GM12892 (cell line): ENCODE measurements around the gene NT5DC4.

Source experiments
- POLR2A ChIP-seq: IDR thresholded peaks from 2 replicates; pipeline ENCODE4 v1.6.1; 2011; ENCODE audit warnings: low read depth, low read length, control low read depth
- POLR2AphosphoS5 ChIP-seq: IDR thresholded peaks from 2 replicates; pipeline ENCODE4 v1.6.1; 2011; ENCODE audit warnings: low read depth, low read length, control low read depth
- TAF1 ChIP-seq: IDR thresholded peaks from 2 replicates; pipeline ENCODE4 v1.6.1; 2011; ENCODE audit warnings: low read depth, mild to moderate bottlenecking, control low read depth, low read length, borderline replicate concordance

- no peak for TF ChIP-seq POLR2A
- no peak for TF ChIP-seq POLR2AphosphoS5
- TF ChIP-seq TAF1 = no peak
These were observed 67.8 kb downstream of the NT5DC4 start for GRCh38 chr2:112788653-112789052.
